ENCODE data around the gene PLCH1. TPM values are rescaled to one million over a fixed set of nuclear protein-coding genes. Genes with fewer than 3 reads are reported as not detected.

Gene PLCH1
- total and polyA plus RNA-seq, 2 donors (not counting 1 experiment from before 2014, with no cell fraction given), result 0.27 TPM; not detected in 1

DNA sequence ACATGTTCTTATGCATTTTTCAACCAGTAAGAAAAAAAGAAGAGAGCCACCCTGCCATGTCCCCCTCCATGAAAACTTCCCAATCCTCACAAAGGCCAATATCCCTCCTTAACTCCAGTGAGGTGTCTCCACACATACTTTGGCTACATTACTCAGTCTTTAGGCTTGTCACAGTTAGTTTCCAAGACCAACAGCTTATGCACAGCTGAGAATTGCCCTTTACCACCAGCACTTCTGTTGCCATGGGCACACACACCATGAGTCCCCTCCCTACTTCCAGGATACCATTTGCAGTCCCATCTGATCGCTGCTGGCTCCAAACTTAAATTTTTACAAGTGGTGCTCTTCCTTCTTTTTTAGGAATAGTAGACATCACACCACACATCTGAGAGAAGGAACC, 301.1 kb downstream of the PLCH1 start:
- no peaks in the 10 kb centered on the region for H3K4me1 ChIP-seq (ENCODE audit: control insufficient read depth in 2 of 2, insufficient read depth in 2 of 2, low read length in 2 of 2)
- H3K27ac Mint-ChIP-seq, result no peak overlapping the region
- CTCF ChIA-PET, result no interaction called here

DNA sequence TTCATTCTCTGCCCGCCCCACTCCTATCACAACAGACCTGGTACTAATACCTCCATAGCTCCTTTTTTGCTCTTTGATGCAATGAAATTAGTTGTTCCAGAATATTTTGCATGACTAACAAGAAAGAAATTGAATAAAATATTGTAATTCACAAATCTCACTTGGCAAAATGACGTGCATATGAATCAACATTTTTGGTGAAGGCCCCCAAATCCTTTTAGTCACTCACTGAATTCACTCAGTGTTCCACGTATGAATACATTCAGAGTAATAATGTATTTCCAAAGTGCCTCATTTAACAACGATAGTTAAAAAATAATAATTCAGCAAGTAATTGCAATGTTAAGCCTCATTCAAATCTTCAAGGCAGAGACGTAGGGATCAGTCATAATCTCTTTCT, 302.8 kb downstream of the PLCH1 start:
- H3K4me1 ChIP-seq (ENCODE audit: control insufficient read depth in 2 of 2, insufficient read depth in 2 of 2, low read length in 2 of 2), result no peaks in the 10 kb centered on the region
- TF ChIP-seq EZH2 (IDR thresholded peaks at IDR 0.05; ENCODE audit: borderline replicate concordance, insufficient read depth, low read depth, low read length, poor library complexity, severe bottlenecking), result no peak
- TF ChIP-seq, protein P1, sequence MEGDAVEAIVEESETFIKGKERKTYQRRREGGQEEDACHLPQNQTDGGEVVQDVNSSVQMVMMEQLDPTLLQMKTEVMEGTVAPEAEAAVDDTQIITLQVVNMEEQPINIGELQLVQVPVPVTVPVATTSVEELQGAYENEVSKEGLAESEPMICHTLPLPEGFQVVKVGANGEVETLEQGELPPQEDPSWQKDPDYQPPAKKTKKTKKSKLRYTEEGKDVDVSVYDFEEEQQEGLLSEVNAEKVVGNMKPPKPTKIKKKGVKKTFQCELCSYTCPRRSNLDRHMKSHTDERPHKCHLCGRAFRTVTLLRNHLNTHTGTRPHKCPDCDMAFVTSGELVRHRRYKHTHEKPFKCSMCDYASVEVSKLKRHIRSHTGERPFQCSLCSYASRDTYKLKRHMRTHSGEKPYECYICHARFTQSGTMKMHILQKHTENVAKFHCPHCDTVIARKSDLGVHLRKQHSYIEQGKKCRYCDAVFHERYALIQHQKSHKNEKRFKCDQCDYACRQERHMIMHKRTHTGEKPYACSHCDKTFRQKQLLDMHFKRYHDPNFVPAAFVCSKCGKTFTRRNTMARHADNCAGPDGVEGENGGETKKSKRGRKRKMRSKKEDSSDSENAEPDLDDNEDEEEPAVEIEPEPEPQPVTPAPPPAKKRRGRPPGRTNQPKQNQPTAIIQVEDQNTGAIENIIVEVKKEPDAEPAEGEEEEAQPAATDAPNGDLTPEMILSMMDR (IDR thresholded peaks at IDR 0.05), result no peak
- DNase-seq (no peak), ATAC-seq (ENCODE audit: low read depth) (no peak)
- intact Hi-C loops (cut with micrococcal nuclease), result no loop called here
- H3K9ac ChIP-seq (ENCODE audit: low read length), result no peak overlapping the region
- Mint-ChIP-seq H3K27ac (no peak overlapping the region), H3K4me3 (no peak overlapping the region), H3K27me3 (peaks cover 3% of the 10 kb centered on the region), H3K4me1 (no peaks in the 10 kb centered on the region), H3K9me3 (ENCODE audit: insufficient read depth) (no peaks in the 10 kb centered on the region)
- no peak overlapping the region for H2AFZ ChIP-seq (ENCODE audit: insufficient read depth, low read depth, low read length, poor library complexity, severe bottlenecking)
- no peak overlapping the region for H3K4me2 ChIP-seq (replicated peaks; ENCODE audit: low read depth, low read length, poor library complexity, severe bottlenecking)
- no peak overlapping the region for H3K27ac ChIP-seq (ENCODE audit: low read length in 2 of 2)
- POLR2A ChIA-PET, result no interaction called here
- CTCF ChIA-PET, result no interaction called here
- no peaks in the 10 kb centered on the region for H3K9me3 ChIP-seq (ENCODE audit: control extremely low read depth in 1 of 3, control insufficient read depth in 2 of 3, insufficient read depth in 1 of 3, low read length in 2 of 3)
- H3K36me3 ChIP-seq (replicated peaks in 1 of 2; ENCODE audit: control extremely low read depth in 1 of 2, control insufficient read depth in 1 of 2, extremely low read depth in 1 of 2, insufficient read depth in 2 of 2, low read length in 1 of 2), result no peaks in the 10 kb centered on the region
- H3K79me2 ChIP-seq (ENCODE audit: control insufficient read depth, insufficient read depth, low read length), result no peaks in the 10 kb centered on the region
- no peaks in the 10 kb centered on the region for H3K27me3 ChIP-seq (replicated peaks in 1 of 4; ENCODE audit: control extremely low read depth in 1 of 4, control insufficient read depth in 3 of 4, insufficient read depth in 4 of 4, low read length in 3 of 4)
- 100% methylated on average over 2 of the region's 5 CpGs for WGBS (ENCODE audit: insufficient coverage)
- no peak overlapping the region for H3K4me3 ChIP-seq (ENCODE audit: control extremely low read depth in 1 of 5, extremely low read depth in 1 of 5, insufficient read depth in 1 of 5, low read depth in 2 of 5, low read length in 4 of 5)
- no peaks in the 10 kb centered on the region for H4K20me1 ChIP-seq (ENCODE audit: control insufficient read depth, insufficient read depth, low read length, poor library complexity, severe bottlenecking)

More for the DNA sequence above, 301.1 kb downstream of the PLCH1 start:
- H3K79me2 ChIP-seq (ENCODE audit: control insufficient read depth, insufficient read depth, low read length), result no peaks in the 10 kb centered on the region
- POLR2A ChIA-PET, result no interaction called here
- H3K9me3 Mint-ChIP-seq (ENCODE audit: insufficient read depth), result no peaks in the 10 kb centered on the region
- H3K27me3 Mint-ChIP-seq, result no peaks in the 10 kb centered on the region
- no peaks in the 10 kb centered on the region for H4K20me1 ChIP-seq (ENCODE audit: control insufficient read depth, insufficient read depth, low read length, poor library complexity, severe bottlenecking)
- no peak overlapping the region for H3K4me3 Mint-ChIP-seq
- DNase-seq (no peak), ATAC-seq (ENCODE audit: low read depth) (no peak)
- no peak overlapping the region for H3K4me3 ChIP-seq (ENCODE audit: control extremely low read depth in 1 of 5, extremely low read depth in 1 of 5, insufficient read depth in 1 of 5, low read depth in 2 of 5, low read length in 4 of 5)
- H3K9ac ChIP-seq (ENCODE audit: low read length), result no peak overlapping the region
- intact Hi-C loops (cut with micrococcal nuclease), result no loop called here
- no peak for TF ChIP-seq EZH2 (IDR thresholded peaks at IDR 0.05; ENCODE audit: borderline replicate concordance, insufficient read depth, low read depth, low read length, poor library complexity, severe bottlenecking)
- TF ChIP-seq, protein P1 (IDR thresholded peaks at IDR 0.05), result no peak
- H3K4me2 ChIP-seq (replicated peaks; ENCODE audit: low read depth, low read length, poor library complexity, severe bottlenecking), result no peak overlapping the region
- no peaks in the 10 kb centered on the region for H3K4me1 Mint-ChIP-seq
- H3K27me3 ChIP-seq (replicated peaks in 1 of 4; ENCODE audit: control extremely low read depth in 1 of 4, control insufficient read depth in 3 of 4, insufficient read depth in 4 of 4, low read length in 3 of 4), result no peaks in the 10 kb centered on the region
- H3K9me3 ChIP-seq (ENCODE audit: control extremely low read depth in 1 of 3, control insufficient read depth in 2 of 3, insufficient read depth in 1 of 3, low read length in 2 of 3), result no peaks in the 10 kb centered on the region
- H3K36me3 ChIP-seq (replicated peaks in 1 of 2; ENCODE audit: control extremely low read depth in 1 of 2, control insufficient read depth in 1 of 2, extremely low read depth in 1 of 2, insufficient read depth in 2 of 2, low read length in 1 of 2), result no peaks in the 10 kb centered on the region
- no peak overlapping the region for H2AFZ ChIP-seq (ENCODE audit: insufficient read depth, low read depth, low read length, poor library complexity, severe bottlenecking)
- WGBS (ENCODE audit: insufficient coverage), result no CpG with 5 or more reads among the region's 1 CpG
- H3K27ac ChIP-seq (ENCODE audit: low read length in 2 of 2), result no peak overlapping the region

Measured in B cell (primary cell).